GM19099 (cell line): Measurements from ENCODE around the gene MAGI2.

Experiments used
- POLR2A ChIP-seq: IDR thresholded peaks from 3 replicates; pipeline ENCODE4 v1.6.1; 2011; ENCODE audit warnings: low read depth; ENCODE audit not compliant: insufficient read length; ENCODE audit errors: extremely low read depth

Gene MAGI2

DNA sequence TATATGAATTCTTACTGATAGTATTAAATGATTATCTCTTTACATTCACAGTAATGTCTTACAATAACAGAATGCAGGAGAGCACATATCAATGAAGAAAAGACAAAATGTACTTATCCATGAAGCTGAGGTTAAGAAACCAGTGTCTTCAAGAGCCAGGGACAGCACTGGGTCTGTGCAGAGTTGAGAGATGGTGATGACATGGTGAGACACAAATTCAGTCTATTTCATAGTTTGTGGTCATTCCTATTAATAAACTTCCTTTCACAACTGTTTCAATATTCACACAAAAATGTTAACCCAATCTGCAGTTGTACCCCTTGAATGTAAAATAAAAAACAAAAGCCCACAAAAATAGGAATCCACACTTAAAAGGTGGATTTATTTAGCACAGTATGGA, 5.3 kb upstream of the MAGI2 start:
- no peak for TF ChIP-seq POLR2A

DNA sequence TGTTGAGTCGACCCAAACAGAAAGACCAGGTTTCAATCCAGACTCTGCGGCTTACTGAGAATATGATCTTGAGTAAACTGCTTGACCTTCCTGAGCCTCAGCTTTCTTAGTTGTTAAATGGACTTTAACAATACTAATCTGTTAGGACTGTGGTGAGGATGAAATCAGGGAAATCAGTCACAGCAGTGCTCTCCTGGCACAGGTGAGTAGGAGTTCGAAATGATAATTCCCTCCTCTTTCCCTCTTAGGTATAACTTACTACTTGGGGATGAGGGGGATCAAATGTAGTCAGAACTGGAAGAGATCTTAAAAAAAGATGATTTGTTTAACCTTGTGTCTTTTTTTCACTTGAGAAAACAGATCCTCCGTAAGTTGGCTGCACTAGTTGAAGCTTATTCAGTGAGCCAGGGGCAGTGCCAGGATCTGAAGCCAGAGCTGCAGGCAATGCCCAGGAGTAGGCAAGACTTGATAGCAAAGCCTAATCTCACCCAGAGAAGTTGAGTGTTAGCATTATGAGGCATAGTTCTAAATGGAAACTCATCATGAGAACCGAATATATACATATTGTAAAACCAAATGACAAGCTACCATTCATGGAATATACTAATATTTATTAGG, 1.8 kb upstream of the MAGI2 start:
- TF ChIP-seq POLR2A = no peak

DNA sequence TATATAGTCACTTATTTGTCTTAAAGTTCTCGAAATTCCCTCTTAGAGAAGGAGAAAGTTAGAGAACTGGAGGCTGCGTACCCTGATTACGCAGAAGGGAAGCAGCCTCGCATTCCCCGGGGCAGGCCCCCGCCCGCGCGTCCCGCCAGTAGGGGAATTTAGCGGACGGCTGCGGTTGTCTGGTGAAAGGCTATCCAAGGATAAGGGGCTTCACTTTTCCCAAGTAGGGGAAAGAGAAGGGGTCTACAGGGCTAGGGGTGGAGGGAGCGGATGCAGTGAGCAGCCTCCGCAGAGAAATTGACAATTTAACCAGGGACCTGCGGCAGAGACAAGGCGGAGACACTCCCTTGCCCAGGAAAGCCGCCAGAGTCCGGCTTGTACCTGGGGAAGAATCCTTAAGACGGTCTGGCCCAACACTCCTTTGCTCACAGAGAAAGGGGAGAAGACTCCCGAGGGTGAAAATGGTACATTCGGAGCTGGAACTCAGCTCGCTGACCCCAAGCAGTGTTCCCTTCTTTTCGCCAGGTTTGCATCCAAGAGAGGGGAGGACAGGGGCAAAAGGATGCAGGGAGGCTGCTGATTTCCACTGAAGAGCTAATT, 994 bp upstream of the MAGI2 start:
- TF ChIP-seq POLR2A = no peak

DNA sequence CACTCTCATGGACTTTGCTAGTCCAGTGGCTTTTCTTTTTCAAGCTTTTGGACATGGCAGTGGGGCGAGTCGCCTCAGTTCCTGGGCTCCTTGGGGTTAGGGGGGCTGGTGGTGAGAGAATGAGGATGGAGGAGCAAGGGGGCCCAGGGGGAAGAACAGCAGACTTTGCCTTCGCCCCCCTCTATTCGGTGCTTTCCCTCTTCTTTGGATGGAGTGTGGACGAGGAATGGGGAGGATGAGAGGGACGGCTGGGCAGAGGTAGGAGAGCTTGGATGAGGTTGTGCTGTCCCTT, 255 bp downstream of the MAGI2 start:
- no peak for TF ChIP-seq POLR2A

DNA sequence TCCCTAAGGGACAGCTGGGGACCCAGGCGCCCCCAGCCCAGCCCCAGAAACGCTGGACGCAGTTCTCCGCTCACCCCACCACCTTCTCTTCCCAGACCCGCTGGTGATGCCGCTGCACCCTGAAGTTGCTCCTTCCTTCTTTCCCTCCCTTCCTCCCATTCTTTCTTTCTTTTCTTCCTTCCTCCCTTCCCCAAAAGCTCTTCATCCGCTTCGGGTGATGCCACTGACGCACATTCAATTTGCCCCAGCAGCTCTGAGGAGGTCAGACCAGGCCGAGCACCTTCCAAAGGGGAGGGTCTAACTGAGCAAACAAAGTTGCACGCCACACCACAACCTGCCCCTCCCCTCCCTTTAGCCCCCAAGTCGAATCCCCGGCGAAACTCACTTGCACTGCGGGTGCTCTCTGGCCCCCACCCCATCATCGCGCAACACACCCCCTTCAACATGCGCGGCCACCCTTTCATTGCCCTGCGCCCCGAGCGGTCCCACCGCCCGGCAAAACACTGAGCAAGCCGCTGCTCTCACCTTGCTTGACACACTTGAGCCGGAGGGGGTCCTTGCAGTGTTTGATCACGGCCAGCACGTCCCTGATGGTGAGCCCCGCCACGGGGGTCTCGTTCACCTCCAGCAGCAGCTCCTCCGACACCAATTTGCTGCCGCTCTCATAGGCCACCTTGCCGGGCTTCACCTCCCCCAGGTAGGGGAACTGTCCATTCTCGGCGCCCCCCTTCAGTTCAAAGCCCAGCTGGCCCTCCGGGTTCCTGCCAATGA, 787 bp downstream of the MAGI2 start:
- no peak for TF ChIP-seq POLR2A

DNA sequence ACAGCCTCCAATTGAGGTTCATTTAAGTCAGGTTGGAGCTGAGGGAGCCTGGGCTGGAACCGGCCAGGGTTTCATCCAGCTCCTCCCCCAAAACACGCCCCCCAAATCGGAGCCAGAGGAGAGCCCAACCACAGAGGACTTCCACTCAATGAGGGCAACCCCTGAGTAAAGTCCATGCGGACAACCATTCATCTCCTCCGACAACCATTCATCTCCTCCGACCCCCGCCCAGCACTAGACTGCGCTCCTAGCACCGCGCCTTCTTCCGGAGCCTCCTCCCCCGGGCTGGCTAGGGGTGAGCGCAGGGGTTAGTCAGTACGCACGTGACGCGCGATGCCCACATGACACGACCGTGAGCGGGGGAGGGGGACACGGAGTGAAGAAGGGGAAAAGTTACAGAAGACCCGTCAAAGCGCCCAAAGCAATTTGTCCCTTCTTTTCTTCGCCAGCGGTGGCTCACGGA, 1.4 kb downstream of the MAGI2 start:
- no peak for TF ChIP-seq POLR2A

DNA sequence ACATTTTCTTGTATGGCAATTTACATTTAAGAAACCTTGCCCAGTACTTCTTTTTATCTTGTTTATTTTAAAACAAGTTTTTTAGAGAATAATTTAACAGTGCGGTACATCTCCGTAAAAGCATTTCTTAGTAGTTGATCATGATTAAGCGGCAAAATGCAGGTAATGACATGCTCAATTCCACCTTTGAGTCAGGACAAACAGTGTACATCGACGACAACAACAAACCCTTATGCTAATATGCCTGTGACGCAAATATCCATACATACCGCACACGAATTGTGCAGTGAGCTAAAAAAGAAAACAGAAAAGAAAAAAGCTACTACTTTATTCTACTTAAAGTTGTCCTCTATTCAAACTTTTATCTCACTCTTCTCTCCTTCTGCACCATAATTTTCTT, 1.9 kb downstream of the MAGI2 start:
- TF ChIP-seq POLR2A = no peak

DNA sequence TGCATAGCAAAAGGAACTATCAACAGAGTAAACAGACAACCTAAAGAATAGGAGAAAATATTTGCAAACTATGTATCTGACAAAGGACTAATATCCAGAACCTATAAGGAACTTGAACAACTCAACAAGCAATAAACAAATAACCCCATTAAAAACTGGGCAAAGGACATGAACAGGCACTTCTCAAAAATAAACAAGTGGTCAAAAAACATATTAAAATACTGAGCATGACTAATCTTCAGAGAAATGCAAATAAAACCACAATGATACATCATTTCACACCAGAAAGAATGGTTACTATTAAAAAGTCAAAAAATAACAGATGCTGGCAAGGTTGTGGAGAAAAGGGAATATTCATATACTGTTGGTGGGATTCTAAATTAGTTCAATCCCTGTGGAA, 17.1 kb downstream of the MAGI2 start:
- no peak for TF ChIP-seq POLR2A

DNA sequence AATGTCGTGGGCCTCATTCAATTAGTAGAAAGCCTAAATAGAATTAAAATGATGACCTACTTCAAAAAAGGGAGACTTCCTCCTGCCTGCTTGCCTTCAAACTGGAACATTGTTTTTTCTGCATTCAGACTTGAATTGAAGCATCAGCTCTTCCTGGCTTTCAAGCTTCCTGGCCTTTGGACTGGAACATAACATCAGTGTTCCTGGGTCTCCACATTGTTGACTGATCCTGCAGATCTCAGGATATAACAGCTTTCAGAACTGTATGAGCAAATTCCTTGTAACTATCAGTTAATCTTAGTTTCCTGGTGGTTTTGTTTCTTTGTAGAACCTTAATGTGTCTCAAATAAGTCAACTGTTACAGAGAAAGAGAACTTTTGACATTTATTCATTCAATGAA, 18.6 kb downstream of the MAGI2 start:
- TF ChIP-seq POLR2A = no peak

DNA sequence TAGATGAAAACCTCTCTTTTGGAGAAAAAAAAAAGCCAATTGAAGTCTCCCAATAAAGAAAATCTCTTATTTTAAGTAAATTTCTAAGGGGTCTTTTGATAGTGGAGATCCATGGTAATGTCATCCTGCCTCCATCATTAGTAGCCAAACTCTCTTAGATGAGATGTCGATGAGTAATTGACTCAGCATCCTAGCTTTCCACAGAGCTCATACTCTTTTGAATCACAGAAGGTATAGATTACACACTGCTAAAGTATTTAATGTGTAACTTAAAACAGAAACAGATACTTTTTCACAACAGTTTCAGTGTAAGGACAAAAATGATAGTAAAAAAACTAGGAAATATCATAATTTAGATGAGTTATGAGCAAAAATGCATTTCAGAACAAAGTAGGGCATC, 19.4 kb downstream of the MAGI2 start:
- TF ChIP-seq POLR2A = no peak

DNA sequence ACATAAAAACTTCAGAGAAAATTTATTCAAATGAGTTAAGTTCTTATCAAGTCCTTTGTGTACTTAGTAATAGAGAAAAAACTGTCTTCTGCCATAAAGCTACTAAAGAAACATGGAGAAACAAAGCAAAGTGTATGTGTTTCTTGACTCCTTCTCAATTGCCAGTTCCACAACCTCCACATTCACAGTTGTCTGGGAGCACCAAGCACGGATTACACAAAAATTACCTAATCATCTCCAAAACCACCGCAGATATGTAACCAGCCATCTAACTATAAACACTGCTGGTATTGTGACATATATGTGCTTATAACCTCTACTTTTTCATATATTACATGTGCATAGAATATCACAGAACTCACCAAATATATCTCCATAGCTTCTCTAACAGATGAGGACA, 23.1 kb downstream of the MAGI2 start:
- TF ChIP-seq POLR2A = no peak

DNA sequence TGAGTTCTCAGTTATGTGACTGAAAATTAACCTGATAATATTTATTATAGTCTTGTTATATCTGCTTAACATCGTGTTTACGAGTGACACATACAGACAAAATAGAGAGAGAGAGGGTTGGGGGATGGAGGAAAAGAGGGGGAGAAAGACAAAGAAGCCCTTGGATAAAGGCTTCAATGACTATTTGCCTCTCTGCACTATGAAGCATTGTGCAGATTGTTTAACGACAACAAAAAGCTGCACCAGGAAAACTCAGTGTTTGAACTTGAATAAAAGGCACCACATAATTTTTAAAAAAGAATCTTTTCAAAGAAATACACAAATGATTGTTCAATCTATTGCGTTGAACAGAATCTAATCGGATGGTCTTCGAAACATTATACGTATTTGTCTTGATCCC, 27.8 kb downstream of the MAGI2 start:
- no peak for TF ChIP-seq POLR2A

DNA sequence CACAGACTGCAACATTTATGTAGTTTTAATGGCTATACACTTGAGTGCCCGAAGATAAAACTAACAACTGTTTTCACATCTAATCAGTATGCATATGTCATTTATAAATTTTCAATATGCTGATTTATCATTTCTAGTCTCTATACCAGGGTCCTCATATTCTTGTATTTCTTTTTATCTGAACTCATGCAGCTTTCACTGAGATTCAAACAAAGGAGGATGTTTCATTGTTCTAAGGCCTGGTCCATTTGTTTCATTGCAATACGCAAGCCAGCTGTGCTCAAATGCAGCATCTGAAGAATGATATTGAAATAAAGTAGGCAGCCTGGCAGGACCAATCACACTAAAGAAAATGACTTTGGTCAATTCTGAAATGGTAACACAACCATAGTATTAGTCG, 31.7 kb downstream of the MAGI2 start:
- TF ChIP-seq POLR2A = no peak

DNA sequence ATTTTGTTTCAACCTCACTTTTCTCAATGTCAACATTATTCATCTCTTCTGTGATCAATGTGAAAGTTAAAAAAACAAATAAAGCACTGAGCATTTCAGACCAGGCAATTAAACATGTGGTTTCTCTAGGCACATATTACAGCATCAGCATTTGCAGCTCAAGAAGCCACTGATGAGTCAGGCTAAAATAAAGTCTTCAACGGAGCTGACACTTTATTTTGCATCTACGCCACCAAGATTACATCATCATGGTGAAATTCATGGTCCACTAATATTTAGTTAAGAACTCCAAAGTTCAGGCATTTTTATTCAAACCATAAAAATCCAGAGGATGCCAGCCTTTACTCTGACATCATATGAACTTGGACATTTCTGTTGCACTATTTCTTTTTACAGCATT, 33.0 kb downstream of the MAGI2 start:
- no peak for TF ChIP-seq POLR2A

DNA sequence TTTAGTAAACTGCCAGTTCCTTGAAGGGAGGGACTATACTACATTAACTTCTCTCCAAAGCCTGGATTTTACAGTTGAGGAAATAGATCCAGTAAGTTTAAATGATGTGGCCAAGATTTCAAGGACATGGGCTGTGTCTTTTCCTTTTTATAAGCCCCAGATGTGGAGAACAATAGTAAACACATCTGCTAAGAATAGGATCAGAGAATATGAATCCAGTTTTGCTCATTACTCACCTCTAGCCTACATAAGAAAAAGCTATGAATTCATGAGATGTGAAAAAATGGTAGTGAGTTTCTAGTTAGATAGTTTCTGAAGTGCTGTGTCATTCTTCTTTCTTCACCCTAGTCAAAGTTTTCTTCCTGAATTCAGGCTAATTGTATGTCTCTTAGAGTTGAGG, 38.6 kb downstream of the MAGI2 start:
- no peak for TF ChIP-seq POLR2A

DNA sequence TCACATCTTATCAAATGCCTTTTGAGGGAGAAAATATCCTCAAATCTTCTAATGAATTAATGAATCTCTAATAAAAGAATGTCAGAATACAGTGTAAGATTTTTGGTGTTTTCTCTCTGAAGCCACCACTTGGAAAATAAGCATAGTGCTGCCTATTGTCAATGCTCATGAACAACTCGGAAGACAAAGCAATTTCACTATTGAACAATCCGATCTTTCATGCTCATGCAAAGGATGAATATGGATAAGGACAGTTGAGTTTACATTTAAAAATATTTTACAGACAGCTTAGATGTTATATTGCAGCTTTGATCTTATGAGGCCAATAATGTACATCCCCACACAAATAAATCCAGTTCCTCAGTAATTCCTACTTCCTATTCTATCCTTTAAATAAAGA, 40.6 kb downstream of the MAGI2 start:
- no peak for TF ChIP-seq POLR2A
